Activated CD4-positive, alpha-beta T cell treated with anti-CD3 and anti-CD28 coated beads for 24 hours (primary cell): ENCODE results near the gene MOB1A.
"Not testable (repeated sequence)": the region's sequence is repeated elsewhere in the genome, so short reads cannot be mapped to it uniquely, and the experiment has no call there.

ENCODE experiments used
- DNase-seq, 2 donors: peaks; one replicate each; pipeline ENCODE4 v3.0.0-alpha.2; 2020; ENCODE audit warnings: low read depth in 2 of 2

The MOB1A gene

GRCh38 chr2:74198461-74199274 is 20.0 kb upstream of the MOB1A start, which contains the start of gene MTHFD2:
Gene MTHFD2, plus strand, starts transcription at chr2:74198615. Its CDS starts 27 bp downstream, at chr2:74198642.
- DNase-seq: peak; percentile 88 to 89

- DNase-seq: no peak
Observed at GRCh38 chr2:74198023-74198460, 19.4 kb upstream of the MOB1A start.

- no peak for DNase-seq
Observed at GRCh38 chr2:74197049-74197448, 18.4 kb upstream of the MOB1A start.

GRCh38 chr2:74194799-74195198 is 16.1 kb upstream of the MOB1A start:
- no peak for DNase-seq

DNA sequence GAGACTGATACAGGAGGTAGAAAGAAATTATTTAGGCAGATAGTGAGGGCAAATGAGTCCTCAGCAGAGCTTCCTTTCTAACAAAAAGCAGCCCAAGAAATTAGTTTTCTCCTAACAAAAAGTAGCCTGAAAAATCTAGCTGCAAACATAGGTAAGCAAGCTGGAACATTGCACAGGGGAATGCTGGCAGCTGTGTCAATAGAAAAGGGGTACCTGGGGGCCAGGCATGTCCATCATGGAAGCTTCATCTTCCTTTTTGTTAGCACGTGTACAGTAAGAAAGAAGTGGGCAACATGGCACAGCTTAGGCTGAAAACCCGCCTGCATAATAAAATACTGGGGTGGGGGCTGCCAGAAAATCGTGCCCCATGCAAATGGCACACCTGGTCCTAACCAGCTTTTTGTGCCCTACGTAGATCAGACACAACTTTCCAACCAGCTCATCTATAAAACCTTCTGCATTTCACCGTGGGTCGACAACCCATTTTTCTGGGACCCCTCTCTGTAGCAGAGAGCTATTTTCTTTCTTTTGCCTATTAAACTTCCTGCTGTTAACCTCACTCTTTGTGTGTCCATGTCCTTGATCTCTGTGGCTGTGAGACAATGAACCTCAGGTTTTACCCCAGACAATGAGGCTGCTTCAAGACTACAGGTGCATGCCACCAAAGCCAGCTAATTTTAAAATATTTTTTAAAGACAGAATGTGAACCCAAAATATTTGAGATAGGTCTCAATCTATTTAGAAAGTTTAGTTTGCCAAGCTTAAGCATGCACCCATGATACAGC is 13.1 kb upstream of the MOB1A start:
- DNase-seq: no peak

DNA sequence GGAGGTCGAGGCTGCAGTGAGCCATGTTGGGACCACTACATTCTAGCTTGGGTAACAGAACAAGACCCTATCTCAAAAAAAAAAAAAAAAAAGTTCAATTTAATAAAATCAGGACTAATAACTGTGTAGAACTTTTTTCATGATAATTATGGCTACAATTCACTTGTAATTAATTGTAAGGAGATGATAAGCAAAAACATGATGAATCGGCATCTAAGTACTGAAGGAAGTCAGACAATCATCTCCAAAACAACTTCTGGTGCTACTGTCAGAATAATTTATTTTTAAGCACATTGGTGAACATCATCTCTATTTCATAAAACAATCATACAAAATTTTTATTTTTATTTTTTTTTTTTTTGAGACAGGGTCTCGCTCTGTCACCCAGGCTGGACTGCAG is 10.0 kb upstream of the MOB1A start:
- no peak for DNase-seq

- no peak for DNase-seq
Observed at GRCh38 chr2:74188018-74188601, 9.4 kb upstream of the MOB1A start.

DNA sequence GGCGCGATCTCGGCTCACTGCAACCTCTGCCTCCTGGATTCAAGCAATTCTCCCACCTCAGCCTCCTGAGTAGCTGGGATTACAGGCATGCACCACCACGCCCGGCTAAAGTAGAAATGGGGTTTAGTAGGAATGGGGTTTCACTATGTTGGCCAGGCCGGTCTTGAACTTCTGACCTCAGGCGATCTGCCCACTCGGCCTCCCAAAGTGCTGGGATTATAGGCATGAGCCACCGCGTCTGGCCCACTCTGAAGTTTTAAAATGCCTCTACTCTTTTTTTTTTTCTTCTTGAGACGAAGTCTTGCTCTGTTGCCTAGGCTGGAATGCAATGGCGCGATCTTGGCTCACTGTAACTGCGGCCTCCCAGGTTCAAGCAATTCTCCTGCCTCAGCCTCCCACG is 8.0 kb upstream of the MOB1A start:
- DNase-seq: not testable (repeated sequence)

- DNase-seq: peak in 1 of 2 donors; percentile 24
Observed at GRCh38 chr2:74186038-74186437, 7.4 kb upstream of the MOB1A start.

DNA sequence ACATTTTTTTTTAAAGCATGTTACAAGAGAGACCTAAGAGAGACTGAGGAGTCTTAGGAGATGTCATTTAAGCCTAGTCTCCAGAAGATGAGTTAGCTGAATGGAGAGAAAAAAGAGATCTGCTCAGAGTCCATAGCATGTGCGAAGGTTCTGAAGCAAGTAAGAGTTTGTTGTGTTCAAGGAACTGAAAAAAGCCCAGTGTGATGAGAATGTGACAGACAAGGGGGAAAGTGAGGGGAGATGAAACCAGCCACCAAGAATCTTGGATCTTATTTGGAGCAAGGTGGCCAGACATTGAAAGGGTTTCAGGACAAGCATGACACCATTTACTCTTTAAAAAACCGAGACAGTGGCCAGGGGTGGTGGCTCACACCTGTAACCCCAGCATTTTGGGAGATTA is 5.2 kb upstream of the MOB1A start:
- DNase-seq: no peak

DNA sequence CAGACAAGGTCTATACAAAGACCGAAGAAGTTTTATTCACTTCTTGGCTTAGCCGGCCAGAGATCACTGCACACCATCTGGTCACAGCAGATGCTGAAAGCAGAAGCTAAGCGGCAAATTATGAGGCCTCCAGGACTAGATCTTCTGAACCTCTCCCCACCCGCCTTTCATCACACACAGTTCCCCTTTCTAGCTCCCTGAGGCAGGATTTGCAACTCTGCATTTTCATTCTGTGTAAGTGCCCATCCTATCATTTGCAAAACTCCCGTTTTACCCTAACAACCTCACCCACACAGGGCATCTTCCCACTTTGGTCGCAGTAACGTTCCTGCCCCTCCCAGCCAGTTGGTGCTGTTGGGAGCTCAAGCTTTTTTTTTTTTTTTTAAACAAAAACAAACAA is 3.1 kb upstream of the MOB1A start:
- no peak for DNase-seq

GRCh38 chr2:74179063-74179865 is 585 bp upstream of the MOB1A start:
- no peak for DNase-seq

GRCh38 chr2:74177696-74178095 is 983 bp downstream of the MOB1A start:
- no peak for DNase-seq

DNA sequence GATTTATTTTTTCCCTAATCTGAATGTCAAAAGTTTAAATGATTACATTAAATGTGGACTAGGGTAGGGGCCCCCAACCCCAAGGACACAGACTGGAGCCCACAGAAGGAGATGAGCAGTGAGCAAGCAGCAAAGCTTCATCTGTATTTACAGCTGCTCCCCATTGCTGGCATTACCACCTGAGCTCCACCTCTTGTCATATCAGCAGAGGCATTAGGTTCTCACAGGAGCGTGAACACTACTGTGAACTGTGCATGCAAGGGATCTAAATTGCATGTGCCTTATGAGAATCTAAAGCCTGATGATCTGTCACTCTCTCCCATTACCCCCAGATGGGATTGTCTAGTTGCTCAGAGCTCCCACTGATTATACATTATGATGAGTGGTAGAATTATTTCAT is 3.8 kb downstream of the MOB1A start:
- DNase-seq: no peak

DNA sequence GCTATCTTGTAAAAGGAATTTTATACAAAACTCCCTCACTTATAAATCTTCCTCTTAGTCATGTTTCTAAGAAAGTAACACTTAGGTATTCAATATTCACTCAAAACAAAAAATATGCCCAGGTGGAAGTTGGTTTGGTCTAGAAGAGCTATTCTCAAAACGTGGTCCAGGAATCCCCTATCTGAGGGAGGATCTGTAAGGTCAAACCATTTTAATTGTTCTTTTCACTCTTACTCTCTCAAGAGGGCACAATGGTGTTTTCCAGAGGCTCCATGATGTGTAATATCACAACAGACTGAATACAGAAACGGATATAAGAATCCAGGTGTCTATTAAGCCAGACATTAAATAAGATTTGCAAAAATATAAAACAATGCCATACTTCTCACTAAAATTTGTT is 9.9 kb downstream of the MOB1A start:
- DNase-seq: no peak

DNA sequence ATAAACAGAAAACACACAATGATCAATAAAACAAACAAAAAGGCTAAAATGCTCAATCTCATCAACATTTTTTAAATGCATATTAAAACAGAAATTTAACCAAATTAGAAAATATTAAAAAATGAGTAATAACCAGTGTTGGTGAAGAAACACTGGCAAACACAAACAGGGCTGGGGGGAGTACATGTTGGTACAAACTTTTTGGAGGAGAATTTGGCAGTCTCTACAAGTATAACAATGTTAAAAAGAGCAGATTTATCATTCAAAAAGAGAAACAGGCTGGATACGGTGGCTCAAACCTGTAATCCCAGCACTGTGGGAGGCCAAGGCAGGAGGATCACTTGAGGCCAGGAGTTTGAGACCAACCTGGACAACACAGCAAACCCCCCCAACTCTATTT is 13.9 kb downstream of the MOB1A start:
- no peak for DNase-seq

DNA sequence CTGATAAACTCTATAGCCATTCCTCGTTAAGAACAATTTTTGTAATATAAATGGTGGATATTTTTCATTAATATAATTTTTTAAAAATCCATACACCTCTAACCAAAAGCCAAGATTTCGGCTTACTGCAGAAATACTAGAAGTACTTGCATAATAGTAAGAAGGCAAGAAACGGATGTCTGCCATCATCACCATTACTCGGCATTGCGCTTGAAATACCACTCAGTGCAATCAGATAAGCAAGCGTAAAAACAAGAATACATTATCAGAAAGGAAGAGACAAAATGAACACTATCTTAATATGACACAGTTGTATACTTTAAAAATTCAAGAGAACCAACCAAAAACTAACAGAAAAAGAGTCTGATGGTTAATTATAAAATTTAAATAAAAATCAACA is 15.7 kb downstream of the MOB1A start:
- DNase-seq: no peak

GRCh38 chr2:74155830-74156229 is 22.8 kb downstream of the MOB1A start:
- DNase-seq: no peak

DNA sequence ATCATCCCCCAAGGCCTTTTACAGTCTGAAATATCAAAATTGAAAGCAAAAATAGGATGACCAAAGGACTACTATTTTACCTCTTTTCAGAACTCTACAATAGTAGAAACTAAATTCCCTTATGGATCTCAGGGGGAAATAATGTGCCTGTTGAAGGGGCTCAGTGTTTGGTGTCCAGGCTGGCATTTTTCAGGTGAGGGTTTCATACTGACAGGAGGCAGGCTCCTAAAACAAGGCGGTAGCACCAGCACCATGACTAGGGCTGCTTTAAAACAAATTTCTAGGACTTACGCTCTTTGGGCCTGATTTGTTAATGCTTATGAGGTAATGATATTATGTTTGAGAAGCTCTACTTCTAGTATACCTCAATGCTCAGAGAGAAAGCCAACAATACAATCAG is 25.7 kb downstream of the MOB1A start:
- DNase-seq: no peak

GRCh38 chr2:74149570-74150319 is 28.9 kb downstream of the MOB1A start:
- DNase-seq: no peak

- no peak for DNase-seq
Observed at GRCh38 chr2:74149247-74149525, 29.5 kb downstream of the MOB1A start.
